ENCODE data around the gene COG5.
"Not testable (repeated sequence)": the region's sequence is repeated elsewhere in the genome, so short reads cannot be mapped to it uniquely, and the experiment has no call there.

COG5 gene

GRCh38 chr7:107255602-107256001 lies 308.1 kb downstream of the COG5 start:
- no peak for TF ChIP-seq CTCF (conservative IDR thresholded peaks at IDR 0.05; ENCODE audit: low read length)
- no peak overlapping the region for H3K4me3 ChIP-seq (ENCODE audit: low read length)
- no peak for DNase-seq (ENCODE audit: low read depth)

DNA sequence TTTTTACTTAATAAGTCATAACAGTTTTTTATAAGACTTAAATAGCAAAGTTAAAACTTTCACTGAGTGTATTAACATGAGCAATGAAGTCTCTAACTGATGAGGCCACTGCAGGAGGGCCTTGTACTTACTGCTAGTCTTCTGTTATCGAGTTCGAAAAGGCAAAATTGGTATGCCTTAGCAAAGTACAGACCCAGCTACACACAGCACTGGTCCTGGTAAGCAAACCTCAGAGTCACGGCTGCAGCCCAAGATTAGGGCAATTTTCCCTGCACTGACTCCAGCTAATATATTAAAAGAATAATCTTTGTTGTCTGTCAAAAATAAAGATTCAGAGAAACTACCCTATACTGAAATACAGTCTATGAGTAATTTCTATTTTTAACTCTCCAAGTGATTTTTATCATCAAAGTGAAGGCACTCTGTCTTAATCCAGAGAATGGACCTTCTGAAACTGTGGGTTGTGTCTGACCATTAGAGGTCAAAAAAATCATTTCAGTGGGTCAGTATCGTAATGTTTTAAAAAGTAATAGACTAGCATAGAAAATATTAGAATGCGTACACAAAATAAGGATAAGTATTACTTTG lies 309.2 kb downstream of the COG5 start:
- H3K4me3 ChIP-seq (ENCODE audit: low read length) = no peak overlapping the region
- no peak for DNase-seq (ENCODE audit: low read depth)
- TF ChIP-seq CTCF (conservative IDR thresholded peaks at IDR 0.05; ENCODE audit: low read length) = no peak

DNA sequence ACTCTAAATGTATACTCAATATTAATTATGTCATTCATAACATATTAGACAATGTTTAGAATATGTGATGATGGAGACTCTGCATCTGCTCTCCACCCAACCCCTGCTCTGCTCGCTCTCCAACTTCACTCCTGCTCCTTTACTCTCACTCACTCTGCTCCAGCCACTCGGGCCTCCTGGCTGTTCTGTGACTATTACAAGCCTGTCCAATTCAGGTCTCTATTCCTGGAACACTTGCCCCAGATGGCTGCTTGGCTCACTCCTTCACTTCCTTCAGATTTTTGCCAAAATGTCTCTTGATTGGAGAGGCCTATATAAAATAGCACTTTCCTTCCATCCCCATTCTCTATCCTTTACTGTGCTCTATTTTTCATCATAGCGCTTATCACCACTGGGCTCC lies 310.1 kb downstream of the COG5 start:
- DNase-seq (ENCODE audit: low read depth) = no peak
- no peak overlapping the region for H3K4me3 ChIP-seq (ENCODE audit: low read length)
- no peak for TF ChIP-seq CTCF (conservative IDR thresholded peaks at IDR 0.05; ENCODE audit: low read length)

- no peak overlapping the region for H3K4me3 ChIP-seq (ENCODE audit: low read length)
- no peak for TF ChIP-seq CTCF (conservative IDR thresholded peaks at IDR 0.05; ENCODE audit: low read length)
These were observed 311.8 kb downstream of the COG5 start for GRCh38 chr7:107251963-107252362.

DNA sequence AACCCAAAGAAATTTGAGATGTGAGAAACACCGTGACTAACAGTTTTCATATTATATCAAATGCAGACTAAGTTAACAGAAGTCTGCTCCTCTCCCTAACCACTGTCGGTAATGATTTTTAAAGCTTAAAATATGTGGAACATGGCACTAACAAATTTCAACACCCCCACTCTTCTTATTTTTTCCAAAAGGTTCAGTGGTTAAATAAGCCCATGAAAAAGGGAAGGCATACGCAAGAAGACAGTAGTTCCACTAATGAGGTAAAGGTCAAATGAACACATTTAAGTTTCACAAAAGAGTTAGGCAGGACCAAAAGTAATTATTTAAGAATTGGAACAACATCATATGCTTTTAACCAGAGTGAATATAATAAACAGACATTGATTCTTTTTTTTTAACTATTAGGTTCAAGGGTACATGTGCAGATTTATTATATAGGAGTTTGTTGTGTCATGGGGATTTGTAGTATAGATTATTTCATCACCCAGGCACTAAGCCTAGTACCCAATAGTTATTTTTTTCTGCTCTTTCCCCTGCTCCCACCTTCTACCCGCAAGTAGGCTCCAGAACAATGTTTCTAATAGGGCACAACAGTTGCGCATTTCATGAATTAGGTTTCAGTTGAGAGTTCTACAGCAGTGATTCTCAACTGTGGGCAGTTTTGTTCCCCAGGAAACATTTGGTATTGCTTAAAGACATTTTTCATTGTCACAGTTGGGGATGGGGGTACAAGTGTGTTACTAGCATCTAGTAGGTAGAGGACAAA lies 315.0 kb downstream of the COG5 start:
- no peak for TF ChIP-seq CTCF (conservative IDR thresholded peaks at IDR 0.05; ENCODE audit: low read length)
- H3K4me3 ChIP-seq (ENCODE audit: low read length) = no peak overlapping the region

More at GRCh38 chr7:107251963-107252362, 311.8 kb downstream of the COG5 start:
- DNase-seq (ENCODE audit: low read depth) = no peak

DNA sequence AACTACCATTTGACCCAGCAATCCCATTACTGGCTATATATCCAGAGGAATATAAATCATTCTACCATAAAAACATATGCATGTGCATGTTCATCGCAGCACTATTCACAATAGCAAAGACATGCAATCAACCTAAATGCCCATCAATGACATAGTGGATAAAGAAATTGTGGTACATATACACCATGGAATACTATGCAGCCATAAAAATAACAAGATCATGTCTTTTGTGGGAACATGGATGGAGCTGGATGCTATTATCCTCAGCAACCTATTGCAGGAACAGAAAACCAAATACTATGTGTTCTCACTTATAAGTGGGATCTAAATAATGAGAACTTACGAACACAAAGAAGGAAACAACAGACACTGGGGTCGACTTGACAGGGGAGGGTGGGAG lies 316.9 kb downstream of the COG5 start:
- not testable (repeated sequence) for H3K4me3 ChIP-seq (ENCODE audit: low read length); DNase-seq (ENCODE audit: low read depth)

More for the DNA sequence above, 315.0 kb downstream of the COG5 start:
- DNase-seq (ENCODE audit: low read depth) = no peak

DNA sequence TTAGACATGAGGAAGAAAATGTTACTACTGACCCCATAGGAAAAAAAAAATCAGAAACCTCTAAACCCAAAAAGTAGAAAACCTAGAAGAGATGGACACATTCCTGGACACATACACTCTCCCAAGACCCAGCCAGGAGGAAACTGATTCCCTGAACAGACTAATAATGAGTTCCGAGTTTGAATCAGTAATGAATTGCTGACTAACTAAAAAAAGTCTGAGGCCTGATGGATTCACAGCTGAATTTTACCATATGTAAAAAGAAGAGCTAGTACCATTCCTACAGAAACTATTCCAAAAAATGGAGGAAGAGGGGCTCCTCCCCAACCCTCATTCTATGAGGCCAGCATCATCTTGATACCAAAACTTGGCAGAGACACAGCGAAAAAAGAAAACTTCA lies 319.1 kb downstream of the COG5 start:
- TF ChIP-seq CTCF (conservative IDR thresholded peaks at IDR 0.05; ENCODE audit: low read length) = no peak
- DNase-seq (ENCODE audit: low read depth) = no peak

More for the DNA sequence above, 319.1 kb downstream of the COG5 start:
- H3K4me3 ChIP-seq (ENCODE audit: low read length) = no peak overlapping the region
